WERI-Rb-1 (cell line): ENCODE results near the gene KRT2.

Source experiments
- DNase-seq: peaks from one replicate; pipeline ENCODE4 v3.0.0-alpha.2; 2020
- H3K27ac ChIP-seq: fragments of 250-450 bp; sonication (Bioruptor Pico); 2 replicates; pipeline ENCODE4 v1.5.1; 2020; ENCODE audit warnings: mild to moderate bottlenecking, moderate library complexity
- H3K27me3 ChIP-seq: fragments of 250-450 bp; sonication (Bioruptor Pico); 2 replicates; pipeline ENCODE4 v1.5.1; 2021; ENCODE audit warnings: mild to moderate bottlenecking, low read depth, moderate library complexity; ENCODE audit not compliant: insufficient read depth, severe bottlenecking
- H3K36me3 ChIP-seq: fragments of 250-450 bp; sonication (Bioruptor Pico); 2 replicates; pipeline ENCODE4 v1.5.1; 2020; ENCODE audit warnings: mild to moderate bottlenecking, moderate library complexity
- H3K4me3 ChIP-seq: 2 replicates; pipeline ENCODE4 v1.5.1; 2011; ENCODE audit warnings: low read depth, mild to moderate bottlenecking, control low read depth, low read length
- H3K9me3 ChIP-seq: fragments of 250-450 bp; sonication (Bioruptor Pico); 2 replicates; pipeline ENCODE4 v1.5.1; 2021; ENCODE audit warnings: mild to moderate bottlenecking, moderate library complexity; ENCODE audit not compliant: severe bottlenecking
- TF ChIP-seq, protein P1 (sequence below): IDR thresholded peaks from 2 replicates; pipeline ENCODE4 v1.5.1; 2011; ENCODE audit warnings: low read depth, mild to moderate bottlenecking, control low read depth, inconsistent platforms, low read length

KRT2 gene

DNA sequence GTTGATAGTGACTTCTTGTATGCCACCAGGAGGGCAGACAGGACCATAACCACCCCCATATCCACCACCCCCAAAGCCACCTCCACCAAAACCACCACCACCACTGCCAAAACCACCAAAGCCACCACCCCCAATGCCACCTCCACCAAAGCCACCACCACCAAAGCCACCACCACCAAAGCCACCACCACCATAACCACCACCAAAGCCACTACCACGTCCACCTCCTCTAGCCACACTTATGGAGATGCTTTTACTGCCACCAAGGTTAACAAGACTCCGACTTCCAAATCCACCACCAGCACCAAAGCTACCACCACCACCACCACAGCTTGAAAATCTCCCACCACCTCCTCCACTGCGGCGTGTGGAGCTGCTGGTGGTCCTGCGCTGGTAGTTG, 27.9 kb upstream of the KRT2 start:
- Histone ChIP-seq H3K9me3 (no peaks in the 10 kb centered on the region), H3K27me3 (peaks cover 93% of the 10 kb centered on the region), H3K27ac (no peak overlapping the region), H3K36me3 (no peaks in the 10 kb centered on the region), H3K4me3 (no peak overlapping the region)
- DNase-seq, result no peak
- TF ChIP-seq, protein P1, sequence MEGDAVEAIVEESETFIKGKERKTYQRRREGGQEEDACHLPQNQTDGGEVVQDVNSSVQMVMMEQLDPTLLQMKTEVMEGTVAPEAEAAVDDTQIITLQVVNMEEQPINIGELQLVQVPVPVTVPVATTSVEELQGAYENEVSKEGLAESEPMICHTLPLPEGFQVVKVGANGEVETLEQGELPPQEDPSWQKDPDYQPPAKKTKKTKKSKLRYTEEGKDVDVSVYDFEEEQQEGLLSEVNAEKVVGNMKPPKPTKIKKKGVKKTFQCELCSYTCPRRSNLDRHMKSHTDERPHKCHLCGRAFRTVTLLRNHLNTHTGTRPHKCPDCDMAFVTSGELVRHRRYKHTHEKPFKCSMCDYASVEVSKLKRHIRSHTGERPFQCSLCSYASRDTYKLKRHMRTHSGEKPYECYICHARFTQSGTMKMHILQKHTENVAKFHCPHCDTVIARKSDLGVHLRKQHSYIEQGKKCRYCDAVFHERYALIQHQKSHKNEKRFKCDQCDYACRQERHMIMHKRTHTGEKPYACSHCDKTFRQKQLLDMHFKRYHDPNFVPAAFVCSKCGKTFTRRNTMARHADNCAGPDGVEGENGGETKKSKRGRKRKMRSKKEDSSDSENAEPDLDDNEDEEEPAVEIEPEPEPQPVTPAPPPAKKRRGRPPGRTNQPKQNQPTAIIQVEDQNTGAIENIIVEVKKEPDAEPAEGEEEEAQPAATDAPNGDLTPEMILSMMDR, result no peak

DNA sequence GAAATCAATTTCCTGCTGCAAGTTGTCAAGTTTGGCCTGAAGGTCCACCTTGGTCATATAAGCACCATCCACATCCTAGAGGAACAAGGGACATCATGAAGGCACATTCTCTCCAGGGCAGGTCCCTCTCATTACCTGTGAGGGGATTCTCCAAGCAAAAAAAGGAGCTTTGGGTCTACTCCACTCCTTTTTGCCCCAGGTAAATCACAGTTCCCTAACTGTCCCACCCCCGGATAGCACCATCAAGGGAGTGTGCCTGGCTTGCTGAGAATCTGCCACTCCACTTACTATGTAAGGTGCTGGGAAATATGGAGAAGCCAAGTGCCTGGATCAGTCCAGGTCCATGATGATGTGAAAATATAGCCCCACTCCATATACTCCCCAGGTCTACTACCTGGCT, 25.7 kb upstream of the KRT2 start:
- peaks cover 95% of the 10 kb centered on the region for H3K27me3 ChIP-seq
- H3K36me3 ChIP-seq, result no peaks in the 10 kb centered on the region
- DNase-seq, result no peak
- H3K4me3 ChIP-seq, result no peak overlapping the region
- TF ChIP-seq, protein P1, result no peak
- no peak overlapping the region for H3K27ac ChIP-seq
- no peaks in the 10 kb centered on the region for H3K9me3 ChIP-seq

DNA sequence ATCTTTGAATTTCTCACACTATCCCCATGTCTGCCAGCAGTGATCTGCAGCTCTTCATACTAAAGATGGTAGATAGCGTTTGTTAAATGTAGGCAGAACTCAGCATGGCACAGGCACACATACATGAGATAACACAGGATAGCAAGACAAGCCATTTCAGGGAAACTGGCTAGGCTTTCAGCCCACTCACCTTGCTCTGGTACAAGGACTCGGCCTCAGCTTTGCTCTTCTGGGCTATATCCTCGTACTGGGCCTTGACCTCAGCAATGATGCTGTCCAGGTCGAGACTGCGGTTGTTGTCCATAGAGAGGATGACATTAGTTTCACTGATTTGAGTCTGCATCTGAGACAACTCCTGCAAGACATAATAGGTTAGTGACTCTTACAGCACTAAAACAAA, 25.1 kb upstream of the KRT2 start:
- DNase-seq, result no peak
- Histone ChIP-seq H3K9me3 (no peaks in the 10 kb centered on the region), H3K27me3 (peaks cover 96% of the 10 kb centered on the region), H3K4me3 (no peak overlapping the region), H3K27ac (no peak overlapping the region), H3K36me3 (no peaks in the 10 kb centered on the region)
- TF ChIP-seq, protein P1, result no peak

DNA sequence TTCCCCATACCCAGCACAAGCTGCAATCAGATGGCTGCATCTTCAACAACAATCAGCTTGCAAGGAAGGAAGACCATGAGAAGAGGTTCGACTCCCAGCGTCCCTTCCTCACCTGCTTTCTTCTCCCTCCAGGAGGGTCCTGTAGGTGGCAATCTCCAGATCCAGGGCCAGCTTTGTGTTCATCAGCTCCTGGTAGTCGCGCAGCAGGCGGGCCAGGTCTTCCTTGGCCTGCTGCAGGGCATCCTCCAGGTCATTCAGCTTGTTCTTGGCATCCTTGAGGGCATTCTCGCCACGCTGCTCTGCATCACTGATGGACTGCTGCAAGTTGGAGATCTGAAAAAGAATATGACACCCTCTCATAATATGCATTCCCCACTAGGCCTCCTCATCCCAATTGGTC, 24.2 kb upstream of the KRT2 start:
- Histone ChIP-seq H3K4me3 (no peak overlapping the region), H3K27ac (no peak overlapping the region), H3K27me3 (peaks cover 95% of the 10 kb centered on the region), H3K36me3 (no peaks in the 10 kb centered on the region), H3K9me3 (no peaks in the 10 kb centered on the region)
- TF ChIP-seq, protein P1, result no peak
- no peak for DNase-seq

DNA sequence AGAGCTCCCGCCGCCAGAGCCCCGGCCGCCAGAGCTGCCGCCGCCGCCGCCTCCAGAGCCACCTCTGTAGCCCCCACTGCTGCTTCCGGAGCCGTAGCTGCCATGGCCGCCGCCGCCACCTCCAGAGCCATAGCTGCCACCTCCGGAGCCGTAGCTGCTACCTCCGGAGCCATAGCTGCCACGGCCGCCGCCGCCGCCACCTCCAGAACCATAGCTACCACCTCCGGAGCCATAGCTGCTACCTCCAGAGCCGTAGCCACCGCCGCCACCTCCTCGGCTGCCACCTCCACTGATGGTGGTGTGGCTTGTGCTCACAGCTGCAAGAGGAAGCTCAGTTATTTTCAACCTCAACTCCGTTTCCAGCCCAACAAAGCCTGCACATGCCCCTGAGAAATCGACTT, 23.3 kb upstream of the KRT2 start:
- Histone ChIP-seq H3K9me3 (no peaks in the 10 kb centered on the region), H3K27ac (no peak overlapping the region), H3K36me3 (no peaks in the 10 kb centered on the region), H3K27me3 (peaks cover 92% of the 10 kb centered on the region), H3K4me3 (no peak overlapping the region)
- no peak for DNase-seq
- TF ChIP-seq, protein P1, result no peak

DNA sequence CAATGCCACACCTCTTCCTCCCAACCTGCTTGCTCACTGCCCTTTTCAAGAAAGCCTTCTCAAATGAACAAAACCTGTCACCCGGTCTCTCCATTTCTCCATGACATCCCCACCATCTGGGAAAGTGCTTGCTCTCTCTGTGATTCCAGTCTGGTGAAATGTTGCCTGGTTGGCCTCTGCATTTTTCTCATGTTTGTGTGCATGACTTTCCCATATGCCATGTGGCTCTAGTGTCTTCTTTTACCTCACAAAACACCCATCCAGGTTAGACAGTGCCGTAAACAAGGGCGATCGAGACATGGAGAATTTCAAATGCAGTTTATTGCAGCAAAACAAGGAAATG, 22.4 kb upstream of the KRT2 start:
- Histone ChIP-seq H3K36me3 (no peaks in the 10 kb centered on the region), H3K27me3 (peaks cover 90% of the 10 kb centered on the region), H3K4me3 (no peak overlapping the region), H3K27ac (no peak overlapping the region), H3K9me3 (no peaks in the 10 kb centered on the region)
- TF ChIP-seq, protein P1, result no peak
- no peak for DNase-seq
